Adrenal gland (tissue), 5 donors: ENCODE data around the gene COG8.

ENCODE experiments used
- POLR2A ChIP-seq, 2 donors: fragments of 450-650 bp; IDR thresholded peaks; one replicate each; pipeline ENCODE4 v1.6.1; 2017; ENCODE audit warnings: antibody characterized with exemption in 2 of 2, mild to moderate bottlenecking in 2 of 2, moderate library complexity in 1 of 2
- TF ChIP-seq, protein P1 (sequence below), 6 experiments: fragments of 450-650 bp in 4 of 6; fragments of 200-600 bp in 2 of 6; sonication (generic) in 1 of 6; IDR thresholded peaks; 1 replicate in 5 of 6; 2 replicates in 1 of 6; pipeline versions ENCODE4 v1.5.1 to v1.8.0; 2016 to 2021; ENCODE audit warnings: antibody characterized with exemption in 6 of 6, mild to moderate bottlenecking in 2 of 6, moderate library complexity in 1 of 6
- donor health status: DM: no; HTN: no; CAD: no.

DNA sequence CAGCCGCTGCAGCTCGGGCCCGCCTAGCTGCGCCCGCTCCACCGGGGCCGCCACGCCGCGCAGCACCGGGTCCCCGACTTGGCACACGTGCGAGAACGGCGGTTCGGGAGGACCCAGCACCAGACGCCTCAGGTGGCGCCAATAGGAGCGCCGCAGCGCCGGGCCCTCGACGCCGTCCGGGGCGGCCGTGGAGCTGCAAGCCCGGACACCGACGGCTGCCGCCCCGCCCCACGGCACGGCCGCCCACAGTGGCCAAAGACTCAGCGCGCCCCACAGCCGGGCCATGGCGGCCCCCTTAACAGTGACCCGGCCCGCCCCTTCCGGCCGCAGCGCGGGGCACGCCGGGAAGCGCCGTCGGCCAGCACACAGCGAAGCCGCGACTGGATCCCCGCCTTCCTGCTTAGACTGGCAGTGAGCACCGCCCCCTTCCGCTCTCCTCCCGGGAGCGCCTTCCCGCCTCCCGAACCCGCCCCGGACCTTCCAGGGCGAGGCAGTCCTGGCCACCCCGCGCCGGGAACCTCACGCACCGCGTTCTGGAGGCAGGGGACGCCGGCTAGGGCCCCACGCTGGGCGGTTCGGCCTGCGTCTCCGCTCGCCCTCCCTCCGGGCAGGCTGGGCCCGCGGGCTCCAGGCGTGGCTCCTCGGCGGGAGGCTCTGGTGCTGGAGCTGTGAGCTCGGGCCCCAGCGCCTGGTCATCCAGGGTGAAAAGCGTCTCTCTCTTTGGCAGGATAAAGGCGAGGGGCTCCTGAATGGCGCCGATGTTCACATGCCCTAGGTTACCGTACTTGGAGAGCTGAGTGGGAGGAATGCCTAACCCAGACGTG is 8.9 kb downstream of the COG8 start, which contains the start of gene PDF:
- TF ChIP-seq, protein P1, sequence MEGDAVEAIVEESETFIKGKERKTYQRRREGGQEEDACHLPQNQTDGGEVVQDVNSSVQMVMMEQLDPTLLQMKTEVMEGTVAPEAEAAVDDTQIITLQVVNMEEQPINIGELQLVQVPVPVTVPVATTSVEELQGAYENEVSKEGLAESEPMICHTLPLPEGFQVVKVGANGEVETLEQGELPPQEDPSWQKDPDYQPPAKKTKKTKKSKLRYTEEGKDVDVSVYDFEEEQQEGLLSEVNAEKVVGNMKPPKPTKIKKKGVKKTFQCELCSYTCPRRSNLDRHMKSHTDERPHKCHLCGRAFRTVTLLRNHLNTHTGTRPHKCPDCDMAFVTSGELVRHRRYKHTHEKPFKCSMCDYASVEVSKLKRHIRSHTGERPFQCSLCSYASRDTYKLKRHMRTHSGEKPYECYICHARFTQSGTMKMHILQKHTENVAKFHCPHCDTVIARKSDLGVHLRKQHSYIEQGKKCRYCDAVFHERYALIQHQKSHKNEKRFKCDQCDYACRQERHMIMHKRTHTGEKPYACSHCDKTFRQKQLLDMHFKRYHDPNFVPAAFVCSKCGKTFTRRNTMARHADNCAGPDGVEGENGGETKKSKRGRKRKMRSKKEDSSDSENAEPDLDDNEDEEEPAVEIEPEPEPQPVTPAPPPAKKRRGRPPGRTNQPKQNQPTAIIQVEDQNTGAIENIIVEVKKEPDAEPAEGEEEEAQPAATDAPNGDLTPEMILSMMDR (IDR thresholded peaks at IDR 0.05) = peak in 1 of 6 experiments; percentile 3
- peak; percentile 41 to 76 for TF ChIP-seq POLR2A (IDR thresholded peaks at IDR 0.05)
